Measurements from ENCODE around the gene SAA2.
A peak's percentile ranks its signal among the peaks of the same experiment; 100 is the strongest.
"Not testable (repeated sequence)": the region's sequence is repeated elsewhere in the genome, so short reads cannot be mapped to it uniquely, and the experiment has no call there.

Gene SAA2

DNA sequence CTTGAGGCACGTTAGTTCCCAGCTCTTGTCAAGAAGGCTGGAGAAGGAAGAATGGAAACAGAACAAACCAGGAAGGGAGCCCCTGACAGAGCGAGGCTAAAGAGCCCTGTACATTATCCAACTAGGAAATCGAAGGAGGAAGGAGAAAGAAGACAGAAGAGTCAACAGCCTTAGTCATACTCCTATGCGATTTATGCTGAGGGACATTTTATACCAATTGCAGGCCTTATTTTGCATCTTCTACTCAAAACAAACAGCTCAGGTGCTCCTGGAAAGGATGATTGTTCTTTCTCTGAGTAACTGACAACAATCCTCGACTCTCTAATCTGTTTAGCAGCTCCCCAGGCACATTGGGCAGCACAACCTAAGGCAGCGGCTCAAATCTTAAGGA is 1.3 kb downstream of the SAA2 start:
- DNase-seq, result not testable (repeated sequence)

DNA sequence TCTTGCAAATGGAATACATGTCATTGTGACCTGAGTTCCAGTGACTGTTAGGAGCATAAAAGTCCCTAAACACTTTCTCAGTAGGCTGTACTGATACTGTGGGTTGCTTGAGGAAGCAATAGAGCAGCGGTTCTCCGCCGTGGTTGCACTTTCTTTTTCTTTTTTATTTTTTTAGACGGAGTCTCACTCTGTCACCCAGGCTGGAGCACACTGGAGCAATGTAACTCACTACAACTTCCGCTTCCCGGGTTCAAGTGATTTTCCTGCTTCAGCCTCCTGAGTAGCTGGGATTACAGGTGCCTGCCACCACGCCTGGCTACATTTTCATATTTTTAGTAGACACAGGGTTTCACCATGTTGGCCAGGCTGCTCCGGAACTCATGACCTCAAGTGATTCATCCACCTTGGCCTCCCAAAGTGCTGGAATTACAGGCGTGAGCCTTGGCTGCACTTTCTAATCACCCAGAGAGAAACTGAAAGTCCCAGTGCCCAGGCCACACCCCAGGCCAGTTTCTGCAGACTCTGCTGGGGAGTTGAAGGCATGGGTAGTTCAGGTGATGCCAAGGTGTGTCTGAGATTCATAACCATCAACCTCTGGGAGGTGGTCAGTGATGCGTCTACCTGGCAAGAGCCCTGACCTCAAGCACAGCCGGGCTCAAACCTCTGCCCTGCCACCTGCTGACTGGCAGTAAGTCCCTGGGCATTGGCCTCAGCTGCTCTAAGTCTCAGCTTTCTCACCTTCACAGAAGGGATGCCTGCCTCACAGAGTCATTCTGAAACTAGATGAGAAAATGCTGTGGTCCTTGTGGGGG is 1.9 kb downstream of the SAA2 start:
- DNase-seq, result not testable (repeated sequence)

DNA sequence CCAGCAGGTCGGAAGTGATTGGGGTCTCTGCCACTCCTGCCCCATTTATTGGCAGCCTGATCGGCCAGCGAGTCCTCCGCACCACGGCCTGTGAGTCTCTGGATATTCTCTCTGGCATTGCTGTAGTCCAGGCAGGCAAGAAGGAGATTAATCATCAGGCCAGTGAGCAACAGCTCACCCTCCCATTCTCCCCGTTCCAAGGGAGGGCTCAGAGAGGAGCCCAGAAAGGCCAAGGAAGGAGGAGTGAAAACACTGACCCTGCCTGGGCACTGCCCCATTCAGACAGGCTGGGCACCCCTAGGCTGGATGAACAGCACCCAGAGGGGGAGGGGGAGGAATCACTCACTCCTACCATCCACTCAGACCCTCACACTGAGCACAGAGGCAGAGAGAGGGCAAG is 3.1 kb downstream of the SAA2 start:
- DNase-seq, result peak; percentile 16

DNA sequence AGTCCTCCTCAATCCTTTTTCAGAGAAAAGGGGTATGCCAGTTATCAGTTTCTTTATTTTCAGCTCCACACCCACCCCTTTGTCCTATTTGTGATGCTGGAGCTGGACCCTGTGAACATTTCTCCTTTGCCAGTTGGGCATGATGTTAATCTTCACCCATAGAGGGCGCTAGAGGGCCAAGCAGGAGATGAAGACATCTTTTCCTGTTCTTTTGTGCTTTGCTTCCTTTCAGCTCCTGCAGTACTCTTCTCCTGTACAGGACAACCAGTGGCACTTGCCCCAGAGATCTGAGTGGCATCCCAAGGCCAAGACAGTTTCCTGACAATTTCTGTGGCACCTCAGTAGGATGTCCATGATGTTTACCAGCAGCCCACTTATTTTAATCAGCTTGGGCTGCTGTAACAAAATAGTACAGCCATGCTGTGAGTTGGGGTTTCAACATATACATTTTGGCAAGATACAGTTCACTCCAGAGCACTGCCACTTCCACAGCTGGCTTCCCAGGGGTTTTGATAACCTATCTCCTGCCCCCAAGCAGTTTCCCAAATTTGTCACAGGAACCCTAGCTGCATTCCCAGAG is 4.6 kb downstream of the SAA2 start:
- no peak for DNase-seq

DNA sequence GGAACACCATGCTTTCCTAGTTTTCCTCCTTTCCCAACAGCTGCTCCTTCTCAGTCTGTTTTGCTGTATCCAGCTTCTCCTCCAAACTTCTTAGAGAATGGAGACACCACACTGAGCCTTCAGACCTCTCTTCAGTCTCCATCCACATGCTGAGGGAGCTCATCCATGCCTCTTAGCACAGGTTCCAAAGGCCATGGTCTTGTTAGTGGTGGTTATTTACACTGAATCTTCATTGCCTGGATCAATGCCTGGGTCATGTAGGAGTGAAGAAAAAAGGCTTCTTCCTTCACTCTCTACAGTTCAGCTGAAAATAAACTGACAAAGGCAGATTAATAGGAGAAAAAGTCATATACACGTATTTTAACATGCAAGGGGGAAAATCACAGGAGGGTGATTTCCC is 8.8 kb downstream of the SAA2 start:
- DNase-seq, result no peak

DNA sequence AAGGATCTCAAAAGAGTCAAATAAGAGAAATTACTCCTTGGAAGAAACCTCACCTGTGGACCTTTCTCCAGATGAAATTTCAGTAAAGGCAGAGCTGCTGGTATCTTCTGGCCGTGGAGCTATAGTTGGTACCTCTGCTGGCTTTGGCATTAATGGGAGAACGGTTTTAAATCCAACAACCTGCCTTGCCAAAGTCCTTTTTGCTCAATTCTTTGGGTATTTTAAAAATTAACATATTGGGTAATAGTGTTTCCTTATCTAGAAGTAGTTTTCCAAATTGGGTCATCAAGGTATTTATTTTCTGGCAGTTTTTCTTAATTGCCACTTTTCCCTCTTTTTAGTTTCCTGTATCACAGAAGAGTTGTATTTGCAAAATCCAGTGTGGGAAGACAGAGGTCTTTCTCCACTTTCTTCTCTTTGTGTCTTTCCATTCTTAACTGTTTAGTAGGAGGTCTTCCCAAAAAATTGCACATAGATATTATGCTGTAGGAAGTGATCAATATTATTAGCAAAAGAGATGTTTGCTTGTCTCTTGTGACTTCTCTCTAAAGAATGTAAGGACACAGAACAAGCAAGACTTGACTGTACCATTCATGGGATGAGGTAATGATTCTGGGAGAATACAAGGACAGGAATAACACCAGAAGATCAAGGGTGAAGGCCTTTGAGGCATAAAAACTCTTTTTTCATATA is 11.7 kb downstream of the SAA2 start, which contains the start of gene SAA4:
SAA4 (minus strand) TSS at position 139 of the 693 bp plus-strand sequence. CDS start 876 bp downstream, outside the sequence.
- no peak for DNase-seq

DNA sequence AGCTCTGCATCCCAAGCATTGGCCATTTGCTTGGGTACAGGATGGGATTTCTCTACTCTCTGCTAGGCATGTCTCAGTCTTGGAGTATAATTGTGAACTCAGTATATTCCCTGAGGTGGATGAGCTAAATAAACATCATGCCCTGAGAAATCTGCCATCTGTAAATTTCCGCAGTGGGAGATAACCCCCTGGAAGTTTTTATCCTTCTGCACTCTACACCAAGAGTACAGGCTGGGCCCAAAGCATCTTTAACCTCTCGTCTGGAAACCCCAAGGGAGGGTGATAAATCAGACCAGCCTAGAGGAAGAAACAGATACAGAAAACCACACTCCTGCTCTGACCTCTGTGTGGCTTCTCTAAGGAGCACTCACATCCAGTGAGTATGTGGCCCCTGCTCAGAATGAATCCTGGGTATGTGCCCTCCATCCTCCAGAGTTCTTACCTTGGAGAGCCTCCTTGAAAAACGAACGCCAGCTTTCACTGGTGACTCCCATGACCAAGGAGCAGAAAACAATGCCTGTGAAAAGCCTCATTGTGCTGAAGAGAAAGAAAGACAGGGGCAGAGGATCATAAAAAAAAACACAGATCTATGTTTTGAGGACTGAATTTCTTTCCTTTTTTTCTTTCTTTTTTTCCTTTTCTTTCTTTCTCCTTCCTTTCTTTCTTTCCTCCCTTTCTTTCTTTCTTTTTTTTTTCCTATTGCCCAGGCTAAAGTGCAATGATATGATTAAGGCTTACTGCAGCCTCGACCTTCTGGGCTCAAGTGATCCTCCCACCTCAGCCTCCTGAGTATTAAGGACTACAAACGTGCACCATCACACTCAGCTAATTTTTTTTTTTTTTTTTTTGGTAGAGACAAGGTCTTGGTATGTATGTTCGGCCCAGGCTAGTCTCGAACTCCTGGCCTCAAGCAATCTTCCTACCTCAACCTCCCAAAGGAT is 12.8 kb downstream of the SAA2 start:
- no peak for DNase-seq

DNA sequence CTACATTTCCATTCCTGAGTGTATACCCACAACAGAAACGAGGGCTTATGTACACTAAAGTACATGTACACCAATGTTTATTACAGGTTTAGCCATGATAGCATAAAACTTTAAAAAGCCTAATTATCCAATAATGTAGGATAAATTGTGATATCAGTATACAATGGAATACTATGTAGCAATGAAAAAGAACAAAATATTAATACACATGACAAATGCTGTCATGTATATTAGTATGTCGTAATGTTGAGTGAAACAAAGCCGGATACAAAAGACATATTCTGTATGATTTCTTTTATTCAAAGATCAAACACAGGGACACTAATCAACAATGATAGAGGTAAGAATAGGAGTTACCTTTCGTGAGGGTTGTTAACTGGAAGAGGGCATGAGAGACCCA is 14.6 kb downstream of the SAA2 start:
- no peak for DNase-seq

DNA sequence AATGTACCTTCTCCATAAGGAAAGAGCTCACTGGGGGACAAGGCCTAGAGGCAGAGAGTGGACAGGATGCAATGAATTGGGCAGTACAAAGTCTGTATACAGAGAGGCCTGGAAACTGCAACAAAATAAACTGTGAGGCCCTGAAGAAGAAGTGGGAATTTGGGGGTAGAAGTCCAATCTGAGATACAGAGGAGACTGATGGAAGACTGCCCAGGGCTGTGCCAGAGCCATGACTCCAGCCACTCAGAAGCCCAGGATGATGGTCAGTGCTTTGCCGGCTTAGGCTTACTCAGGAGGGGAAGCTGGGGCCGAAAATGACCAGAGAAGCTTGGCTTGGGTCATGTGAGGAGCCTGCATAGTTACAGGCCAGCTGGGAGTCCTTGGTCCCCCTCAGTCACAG is 17.6 kb downstream of the SAA2 start:
- no peak for DNase-seq

DNA sequence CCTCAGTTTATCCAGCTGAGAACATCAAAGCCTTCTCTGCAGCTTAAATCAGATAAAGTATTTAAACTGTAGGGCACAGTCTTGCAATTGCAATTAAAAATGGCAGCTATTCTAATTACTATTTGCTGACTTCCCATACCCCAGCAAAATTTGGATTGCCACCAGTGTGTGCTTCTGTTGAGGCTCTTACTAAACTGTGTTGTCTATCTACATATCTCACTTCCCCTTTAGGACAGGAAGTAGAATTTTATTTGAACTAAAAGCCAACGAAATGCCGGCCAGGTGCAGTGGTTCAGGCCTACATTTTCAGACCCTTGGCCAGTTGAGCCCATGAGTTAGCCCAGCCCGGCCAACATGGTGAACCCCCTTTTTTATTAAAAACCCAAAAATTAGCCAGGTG is 19.0 kb downstream of the SAA2 start:
- DNase-seq, result no peak

DNA sequence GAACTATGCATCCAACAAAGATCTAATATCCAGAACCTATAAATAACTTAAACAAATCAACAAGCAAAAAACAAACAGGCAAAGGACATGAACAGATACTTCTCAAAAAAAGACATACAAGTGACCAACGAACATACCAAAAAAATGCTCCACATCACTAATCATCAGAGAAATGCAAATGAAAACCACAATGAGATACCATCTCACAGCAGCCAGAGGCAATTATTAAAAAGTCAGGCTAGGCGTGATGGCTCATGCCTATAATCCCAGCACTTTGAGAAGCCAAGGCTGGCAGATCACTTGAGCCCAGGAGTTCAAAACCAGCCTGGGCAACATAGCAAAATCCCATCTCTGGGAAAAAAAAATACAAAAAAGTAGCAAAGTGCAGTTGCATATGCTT is 22.6 kb downstream of the SAA2 start:
- no peak for DNase-seq

DNA sequence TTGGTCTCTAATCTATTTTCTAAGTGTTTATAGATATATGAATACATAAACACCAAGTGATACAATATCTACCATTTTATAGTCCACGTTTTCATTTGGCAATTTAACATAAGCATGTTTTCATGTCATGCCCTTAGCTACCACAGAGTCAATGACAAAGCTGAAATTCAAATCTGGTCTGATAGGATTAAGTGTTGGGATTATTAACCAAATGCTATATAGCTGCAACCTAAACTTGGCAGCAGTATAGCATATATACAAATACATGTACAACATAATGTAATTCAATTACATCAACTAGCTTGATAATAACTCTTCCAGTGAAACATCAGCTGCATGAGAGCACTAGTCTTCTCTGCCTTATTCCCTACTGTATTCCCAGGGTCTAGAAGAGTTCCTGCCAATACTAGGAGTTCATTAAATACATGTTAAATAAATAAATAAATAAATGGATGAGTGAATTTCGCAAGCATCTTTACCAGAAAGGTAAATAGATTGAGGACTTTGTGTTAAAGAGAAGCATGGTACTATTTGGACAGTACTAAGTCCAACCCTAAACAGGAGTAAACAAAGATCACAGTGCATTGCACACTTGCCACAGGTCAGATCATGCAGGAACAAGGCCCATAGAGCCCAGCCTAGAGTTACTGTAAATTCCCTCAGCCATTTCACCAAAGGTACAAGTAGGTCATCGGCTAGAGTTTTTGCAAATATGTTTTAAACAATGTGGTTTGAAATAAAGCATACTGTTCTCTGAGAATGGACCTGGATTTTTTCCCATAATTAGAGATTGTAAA is 24.7 kb downstream of the SAA2 start:
- DNase-seq, result no peak

DNA sequence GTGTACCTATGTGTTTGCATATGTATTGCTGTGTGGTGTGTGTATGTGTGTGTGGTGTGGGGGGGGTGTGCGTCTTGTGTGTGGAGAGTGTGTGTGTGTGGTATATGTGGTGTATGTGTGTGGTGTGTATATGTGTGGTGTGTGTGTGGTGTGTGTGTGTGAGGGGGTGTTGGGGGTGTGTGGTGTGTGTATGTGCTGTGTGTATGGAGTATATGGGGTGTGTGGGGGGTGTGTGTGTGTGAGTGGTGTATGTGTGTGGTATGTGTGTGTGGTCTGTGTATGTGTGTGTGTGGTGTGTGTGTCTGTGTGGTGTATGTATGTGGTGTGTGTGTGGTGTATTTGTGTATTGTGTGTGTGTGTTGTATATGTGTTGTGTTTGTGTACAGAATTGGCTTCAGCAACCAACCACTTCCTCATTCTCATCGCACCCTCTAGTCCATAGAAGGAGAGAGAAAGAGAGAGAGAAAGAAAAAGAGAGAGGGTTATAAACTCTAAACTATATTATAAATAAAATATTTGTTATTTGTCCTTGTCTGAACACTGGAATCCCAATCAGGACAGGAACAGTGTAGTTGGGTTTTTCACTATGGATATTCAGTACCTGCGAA is 25.6 kb downstream of the SAA2 start:
- no peak for DNase-seq

DNA sequence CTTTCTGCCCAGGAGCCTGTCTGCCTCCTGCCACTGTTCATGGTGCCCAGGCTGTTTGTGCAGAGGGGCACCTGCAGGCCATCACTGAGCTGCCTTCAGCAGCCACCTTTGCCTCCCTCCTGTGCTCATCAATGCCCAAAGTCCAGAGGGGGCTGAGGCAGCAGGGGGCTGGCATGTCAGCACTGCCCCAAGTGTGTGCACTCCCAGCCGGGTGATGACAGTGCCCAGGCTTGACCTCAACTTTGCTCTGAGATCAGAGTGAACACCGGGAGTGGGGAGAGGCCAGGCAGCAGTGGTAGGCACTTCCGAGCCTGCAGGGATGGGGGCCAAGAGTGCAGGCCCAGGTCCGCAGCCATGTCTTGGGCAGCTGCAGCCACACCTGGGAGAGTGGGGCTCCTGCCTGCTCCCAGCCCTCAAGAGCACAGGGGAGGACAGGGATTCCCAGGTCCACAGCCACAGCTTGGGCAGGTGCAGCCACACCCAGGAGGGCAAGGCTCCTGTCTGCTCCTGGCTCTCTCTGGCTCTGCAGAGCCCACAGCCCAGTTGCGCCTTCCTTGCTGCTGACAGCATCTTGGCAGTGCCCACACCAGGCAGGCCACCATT is 27.1 kb downstream of the SAA2 start:
- no peak for DNase-seq

DNA sequence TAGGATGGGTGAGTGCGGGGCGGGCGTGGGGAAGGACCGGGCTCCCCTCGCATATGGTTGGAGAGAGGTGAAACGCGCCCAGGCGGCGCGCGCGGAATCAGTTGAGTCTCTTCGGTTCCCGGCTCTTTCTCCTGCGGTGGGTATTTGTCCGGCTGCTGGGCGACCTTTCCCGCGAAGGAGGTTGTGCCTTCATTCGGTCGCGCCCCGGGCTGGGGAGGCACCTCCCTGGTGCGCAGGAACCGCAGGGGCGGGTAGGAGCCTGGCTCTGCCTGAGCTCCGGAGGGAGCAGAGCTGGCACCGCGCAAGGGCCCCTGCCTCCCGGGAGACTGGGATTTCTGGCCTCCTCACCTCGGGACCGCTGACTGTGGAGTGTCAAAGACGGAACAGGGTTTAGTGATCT is 39.4 kb downstream of the SAA2 start:
- no peak for DNase-seq

DNA sequence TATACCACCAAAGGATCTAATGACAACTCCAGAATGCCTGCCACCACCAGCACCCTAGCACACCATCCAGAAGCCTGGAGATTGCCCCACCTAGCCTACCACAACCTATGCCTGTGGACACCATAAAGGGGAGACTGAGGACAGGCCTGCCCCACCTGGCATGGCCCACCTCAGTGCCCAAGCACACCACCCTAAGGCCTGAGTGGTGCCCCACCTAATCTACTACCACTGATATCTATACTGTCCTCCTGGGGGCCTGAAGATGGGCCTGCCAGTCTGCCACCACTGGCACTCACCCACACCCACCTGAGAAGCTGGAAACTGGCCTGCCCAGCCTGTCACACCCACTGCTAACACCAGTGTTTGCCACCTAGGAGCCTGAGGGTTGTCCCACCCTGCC is 43.7 kb downstream of the SAA2 start:
- DNase-seq, result no peak

DNA sequence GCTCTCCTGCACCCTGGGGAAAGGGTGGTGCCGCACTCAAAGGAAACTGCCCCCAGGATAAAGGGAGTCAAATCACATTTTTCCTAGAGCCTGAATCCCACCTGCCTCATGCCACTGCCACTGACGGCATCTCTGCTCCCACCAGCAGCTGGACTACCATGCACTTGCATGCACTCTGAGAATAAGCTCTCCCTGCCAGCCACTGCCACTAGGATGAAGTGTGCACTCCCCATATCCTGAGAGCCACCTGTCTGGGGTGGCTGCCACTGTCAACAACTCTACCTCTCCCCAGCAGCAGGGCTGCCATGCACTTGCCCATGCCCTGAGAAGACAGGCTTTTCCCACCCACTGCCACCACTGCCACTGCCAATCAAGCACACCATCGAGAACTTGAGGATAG is 44.2 kb downstream of the SAA2 start:
- no peak for DNase-seq

DNA sequence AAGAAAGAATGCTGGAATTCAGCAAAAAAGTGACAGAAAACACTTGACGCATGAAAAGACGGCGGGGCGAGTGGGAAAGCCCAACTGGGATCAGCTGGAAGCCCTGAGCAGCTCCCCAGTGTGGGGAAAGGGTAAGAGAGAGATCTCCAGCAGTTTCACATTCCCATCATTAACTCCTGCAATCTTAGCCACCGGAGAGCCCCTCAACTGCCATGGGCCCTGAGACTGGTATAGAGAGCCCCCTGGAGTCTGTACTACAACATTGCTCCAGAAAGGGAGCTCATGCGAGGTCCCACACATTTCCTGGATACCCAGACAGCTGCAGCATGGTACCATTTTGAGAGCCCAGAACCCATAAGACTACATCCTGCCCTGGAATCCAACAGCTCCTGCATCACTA is 44.7 kb downstream of the SAA2 start:
- DNase-seq, result no peak

DNA sequence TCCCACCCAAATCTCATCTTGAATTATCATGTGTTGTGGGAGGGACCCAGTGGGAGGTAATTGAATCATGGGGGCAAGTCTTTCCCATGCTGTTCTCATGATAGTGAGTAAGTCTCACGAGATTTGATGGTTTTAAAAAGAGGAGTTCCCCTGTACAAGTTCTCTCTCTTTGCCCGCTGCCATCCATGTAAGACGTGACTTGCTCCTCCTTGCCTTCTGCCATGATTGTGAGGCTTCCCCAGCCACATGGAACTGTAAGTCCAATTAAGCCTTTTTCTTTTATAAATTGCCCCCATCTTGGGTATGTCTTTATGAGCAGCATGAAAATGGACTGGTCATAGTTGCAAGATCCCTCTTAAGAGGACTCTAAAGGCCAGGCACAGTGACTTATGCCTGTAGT is 50.7 kb downstream of the SAA2 start:
- not testable (repeated sequence) for DNase-seq

DNA sequence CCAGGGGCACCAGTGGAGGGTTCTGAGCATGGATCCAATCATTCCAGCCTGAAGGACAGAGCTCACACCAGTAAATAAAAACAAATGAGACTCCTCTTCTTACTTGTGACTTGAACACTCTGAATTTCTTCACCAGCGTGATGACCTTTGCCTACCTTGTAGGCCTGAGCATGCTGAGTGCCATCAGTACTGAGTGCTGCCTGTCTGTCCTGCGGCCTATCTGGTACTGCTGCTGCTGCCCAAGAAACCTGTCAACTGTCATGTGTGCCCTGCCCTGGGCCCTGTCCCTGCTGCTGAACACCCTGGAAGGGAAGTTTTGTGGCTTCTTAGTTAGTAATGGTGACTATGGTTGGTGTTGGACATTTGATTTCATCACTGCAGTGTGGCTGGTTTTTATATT is 51.9 kb downstream of the SAA2 start:
- no peak for DNase-seq

Measured in right kidney (tissue), 1 donor.